ENCODE results near the gene C2orf80.
"Not testable (repeated sequence)": the region's sequence is repeated elsewhere in the genome, so short reads cannot be mapped to it uniquely, and the experiment has no call there.

Gene C2orf80

GRCh38 chr2:208134928-208135586 lies 54.8 kb downstream of the C2orf80 start:
- Histone ChIP-seq H3K27ac (ENCODE audit: low read depth, low read length) (no peak overlapping the region), H3K4me1 (ENCODE audit: control insufficient read depth, insufficient read depth, low read length) (no peaks in the 10 kb centered on the region), H3K9ac (ENCODE audit: low read depth, low read length) (no peak overlapping the region), H3K27me3 (ENCODE audit: control insufficient read depth, insufficient read depth, low read length) (no peaks in the 10 kb centered on the region), H3K4me3 (ENCODE audit: low read depth, low read length) (no peak overlapping the region), H3K9me3 (ENCODE audit: control insufficient read depth, insufficient read depth, low read length) (peaks cover 6% of the 10 kb centered on the region; the same call in 1 of the 2 replicates), H3K36me3 (ENCODE audit: control insufficient read depth, insufficient read depth, low read length) (no peaks in the 10 kb centered on the region)

- no peaks in the 10 kb centered on the region for H3K27me3 ChIP-seq (ENCODE audit: control insufficient read depth, insufficient read depth, low read length)
- no peak overlapping the region for H3K4me3 ChIP-seq (ENCODE audit: low read depth, low read length)
- no peaks in the 10 kb centered on the region for H3K36me3 ChIP-seq (ENCODE audit: control insufficient read depth, insufficient read depth, low read length)
- no peak overlapping the region for H3K27ac ChIP-seq (ENCODE audit: low read depth, low read length)
- no peaks in the 10 kb centered on the region for H3K4me1 ChIP-seq (ENCODE audit: control insufficient read depth, insufficient read depth, low read length)
- H3K9ac ChIP-seq (ENCODE audit: low read depth, low read length): no peak overlapping the region
- H3K9me3 ChIP-seq (ENCODE audit: control insufficient read depth, insufficient read depth, low read length): no peaks in the 10 kb centered on the region
Measured at GRCh38 chr2:208130712-208131110, 59.1 kb downstream of the C2orf80 start.

- H3K9ac ChIP-seq (ENCODE audit: low read depth, low read length): no peak within 1 kb of the TSS
- H3K9me3 ChIP-seq (ENCODE audit: control insufficient read depth, insufficient read depth, low read length): no peaks in the 10 kb centered on the region
- H3K4me1 ChIP-seq (ENCODE audit: control insufficient read depth, insufficient read depth, low read length): no peaks in the 10 kb centered on the region
- no peak within 1 kb of the TSS for H3K27ac ChIP-seq (ENCODE audit: low read depth, low read length)
- no peak within 1 kb of the TSS for H3K4me3 ChIP-seq (ENCODE audit: low read depth, low read length)
- no peaks in the 10 kb centered on the region for H3K36me3 ChIP-seq (ENCODE audit: control insufficient read depth, insufficient read depth, low read length)
- H3K27me3 ChIP-seq (ENCODE audit: control insufficient read depth, insufficient read depth, low read length): no peaks in the 10 kb centered on the region
Measured at GRCh38 chr2:208129744-208130711, 59.8 kb downstream of the C2orf80 start, which contains the start of gene CRYGC. CRYGC (minus strand) TSS chr2:208129828; CDS start chr2:208129792, 36 bp downstream.

- Histone ChIP-seq H3K36me3 (ENCODE audit: control insufficient read depth, insufficient read depth, low read length) (no peaks in the 10 kb centered on the region), H3K9ac (ENCODE audit: low read depth, low read length) (no peak overlapping the region), H3K4me1 (ENCODE audit: control insufficient read depth, insufficient read depth, low read length) (peaks cover 4% of the 10 kb centered on the region; the same call in 1 of the 2 replicates), H3K9me3 (ENCODE audit: control insufficient read depth, insufficient read depth, low read length) (no peaks in the 10 kb centered on the region), H3K27ac (ENCODE audit: low read depth, low read length) (no peak overlapping the region), H3K27me3 (ENCODE audit: control insufficient read depth, insufficient read depth, low read length) (no peaks in the 10 kb centered on the region), H3K4me3 (ENCODE audit: low read depth, low read length) (no peak overlapping the region)
Measured at GRCh38 chr2:208128136-208128535, 61.7 kb downstream of the C2orf80 start.

GRCh38 chr2:208127090-208127489 lies 62.7 kb downstream of the C2orf80 start:
- no peak overlapping the region for H3K9ac ChIP-seq (ENCODE audit: low read depth, low read length)
- H3K4me3 ChIP-seq (ENCODE audit: low read depth, low read length): no peak overlapping the region
- H3K4me1 ChIP-seq (ENCODE audit: control insufficient read depth, insufficient read depth, low read length): peaks cover 4% of the 10 kb centered on the region; the same call in 1 of the 2 replicates
- no peaks in the 10 kb centered on the region for H3K36me3 ChIP-seq (ENCODE audit: control insufficient read depth, insufficient read depth, low read length)
- no peaks in the 10 kb centered on the region for H3K27me3 ChIP-seq (ENCODE audit: control insufficient read depth, insufficient read depth, low read length)
- H3K27ac ChIP-seq (ENCODE audit: low read depth, low read length): no peak overlapping the region
- H3K9me3 ChIP-seq (ENCODE audit: control insufficient read depth, insufficient read depth, low read length): no peaks in the 10 kb centered on the region

- no peaks in the 10 kb centered on the region for H3K36me3 ChIP-seq (ENCODE audit: control insufficient read depth, insufficient read depth, low read length)
- no peak overlapping the region for H3K27ac ChIP-seq (ENCODE audit: low read depth, low read length)
- peaks cover 4% of the 10 kb centered on the region; the same call in 1 of the 2 replicates for H3K4me1 ChIP-seq (ENCODE audit: control insufficient read depth, insufficient read depth, low read length)
- H3K9ac ChIP-seq (ENCODE audit: low read depth, low read length): no peak overlapping the region
- no peaks in the 10 kb centered on the region for H3K9me3 ChIP-seq (ENCODE audit: control insufficient read depth, insufficient read depth, low read length)
- H3K4me3 ChIP-seq (ENCODE audit: low read depth, low read length): no peak overlapping the region
- H3K27me3 ChIP-seq (ENCODE audit: control insufficient read depth, insufficient read depth, low read length): no peaks in the 10 kb centered on the region
Measured at GRCh38 chr2:208125251-208125650, 64.6 kb downstream of the C2orf80 start.

- H3K4me1 ChIP-seq (ENCODE audit: control insufficient read depth, insufficient read depth, low read length); H3K9ac ChIP-seq (ENCODE audit: low read depth, low read length): not testable (repeated sequence)
- peak within 1 kb of the TSS; percentile 46 for H3K4me3 ChIP-seq (ENCODE audit: low read depth, low read length)
Measured at GRCh38 chr2:208124013-208124715, 65.7 kb downstream of the C2orf80 start, which contains the start of gene CRYGD. CRYGD (minus strand) TSS chr2:208124524; CDS start chr2:208124473, 51 bp downstream.

DNA sequence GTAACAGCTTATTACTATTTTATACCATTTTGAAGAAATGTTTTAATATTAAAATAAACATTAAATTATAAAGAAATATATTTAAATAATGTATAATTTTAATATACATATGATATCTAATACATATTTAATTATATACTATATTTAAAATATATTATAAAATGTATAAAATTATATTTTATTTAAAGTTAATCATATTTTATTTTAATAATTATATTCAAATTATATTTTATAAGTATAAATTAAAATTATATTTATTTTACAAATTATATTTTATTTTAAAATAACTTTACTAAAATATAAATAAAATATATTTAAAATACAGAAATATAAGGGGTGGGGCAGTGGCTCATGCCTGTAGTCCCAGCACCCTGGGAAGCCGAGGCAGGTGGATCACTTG lies 67.6 kb downstream of the C2orf80 start:
- Histone ChIP-seq H3K4me3 (ENCODE audit: low read depth, low read length) (no peak overlapping the region), H3K27ac (ENCODE audit: low read depth, low read length) (no peak overlapping the region), H3K4me1 (ENCODE audit: control insufficient read depth, insufficient read depth, low read length) (peaks cover 4% of the 10 kb centered on the region; the same call in 1 of the 2 replicates), H3K27me3 (ENCODE audit: control insufficient read depth, insufficient read depth, low read length) (no peaks in the 10 kb centered on the region), H3K36me3 (ENCODE audit: control insufficient read depth, insufficient read depth, low read length) (no peaks in the 10 kb centered on the region), H3K9me3 (ENCODE audit: control insufficient read depth, insufficient read depth, low read length) (no peaks in the 10 kb centered on the region), H3K9ac (ENCODE audit: low read depth, low read length) (no peak overlapping the region)

More at GRCh38 chr2:208124013-208124715, 65.7 kb downstream of the C2orf80 start, which contains the start of gene CRYGD:
- not testable (repeated sequence) for H3K9me3 ChIP-seq (ENCODE audit: control insufficient read depth, insufficient read depth, low read length); H3K27me3 ChIP-seq (ENCODE audit: control insufficient read depth, insufficient read depth, low read length); H3K36me3 ChIP-seq (ENCODE audit: control insufficient read depth, insufficient read depth, low read length); H3K27ac ChIP-seq (ENCODE audit: low read depth, low read length)

GRCh38 chr2:208118918-208119317 lies 70.9 kb downstream of the C2orf80 start:
- H3K4me3 ChIP-seq (ENCODE audit: low read depth, low read length): no peak overlapping the region
- H3K27me3 ChIP-seq (ENCODE audit: control insufficient read depth, insufficient read depth, low read length): no peaks in the 10 kb centered on the region
- no peaks in the 10 kb centered on the region for H3K9me3 ChIP-seq (ENCODE audit: control insufficient read depth, insufficient read depth, low read length)
- no peak overlapping the region for H3K27ac ChIP-seq (ENCODE audit: low read depth, low read length)
- H3K4me1 ChIP-seq (ENCODE audit: control insufficient read depth, insufficient read depth, low read length): peaks cover under 1% of the 10 kb centered on the region; the same call in 1 of the 2 replicates
- H3K36me3 ChIP-seq (ENCODE audit: control insufficient read depth, insufficient read depth, low read length): no peaks in the 10 kb centered on the region
- H3K9ac ChIP-seq (ENCODE audit: low read depth, low read length): no peak overlapping the region

DNA sequence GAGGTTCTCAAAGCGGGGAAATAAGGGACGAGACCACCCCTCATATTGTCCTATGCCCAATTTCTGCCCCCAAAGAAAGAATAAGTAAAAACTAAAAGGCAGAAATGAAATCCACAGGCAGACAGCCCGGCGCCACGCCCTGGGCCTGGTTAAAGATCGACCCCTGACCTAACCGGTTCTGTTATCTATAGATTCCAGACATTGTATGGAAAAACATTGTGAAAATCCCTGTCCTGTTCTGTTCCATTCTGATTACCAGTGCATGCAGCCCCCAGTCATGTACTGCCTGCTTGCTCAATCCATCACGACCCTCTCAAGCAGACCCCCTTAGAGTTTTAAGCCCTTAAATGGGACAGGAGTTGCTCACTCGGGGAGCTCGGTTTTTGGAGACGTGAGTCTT lies 72.4 kb downstream of the C2orf80 start:
- not testable (repeated sequence) for H3K36me3 ChIP-seq (ENCODE audit: control insufficient read depth, insufficient read depth, low read length); H3K27me3 ChIP-seq (ENCODE audit: control insufficient read depth, insufficient read depth, low read length); H3K9me3 ChIP-seq (ENCODE audit: control insufficient read depth, insufficient read depth, low read length); H3K27ac ChIP-seq (ENCODE audit: low read depth, low read length); H3K9ac ChIP-seq (ENCODE audit: low read depth, low read length); H3K4me3 ChIP-seq (ENCODE audit: low read depth, low read length)
- peaks cover 13% of the 10 kb centered on the region for H3K4me1 ChIP-seq (ENCODE audit: control insufficient read depth, insufficient read depth, low read length)
